ENCODE results near the gene GPR18.

GPR18 gene

GRCh38 chr13:99208185-99208584 is 50.0 kb downstream of the GPR18 start:
- DNase-seq (ENCODE audit: low read depth in 2 of 2): no peak

GRCh38 chr13:99207511-99207910 is 50.7 kb downstream of the GPR18 start:
- no peak for DNase-seq (ENCODE audit: low read depth in 2 of 2)

- DNase-seq (ENCODE audit: low read depth in 2 of 2): no peak
Measured at GRCh38 chr13:99206873-99207272, 51.3 kb downstream of the GPR18 start.

DNA sequence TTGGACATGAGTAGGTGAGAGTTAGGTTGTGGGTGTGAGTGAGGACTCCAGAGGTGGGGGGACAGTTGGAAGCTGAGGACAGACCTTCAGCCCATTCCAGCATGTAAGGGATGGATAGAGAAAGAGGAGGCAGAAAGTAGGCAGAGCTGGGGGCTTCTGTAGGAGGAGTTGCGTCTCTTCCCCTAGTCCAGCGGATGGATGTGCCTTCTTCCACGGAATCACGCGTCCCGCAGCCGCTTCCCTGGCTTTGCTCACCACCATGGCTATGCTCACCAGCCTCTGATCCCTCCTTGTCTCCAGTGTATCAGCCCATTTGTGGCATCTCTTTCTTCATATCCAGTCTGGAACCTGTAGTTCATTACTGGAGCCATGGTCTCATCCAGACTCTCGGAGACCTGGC is 52.0 kb downstream of the GPR18 start:
- DNase-seq (ENCODE audit: low read depth in 2 of 2): no peak

DNA sequence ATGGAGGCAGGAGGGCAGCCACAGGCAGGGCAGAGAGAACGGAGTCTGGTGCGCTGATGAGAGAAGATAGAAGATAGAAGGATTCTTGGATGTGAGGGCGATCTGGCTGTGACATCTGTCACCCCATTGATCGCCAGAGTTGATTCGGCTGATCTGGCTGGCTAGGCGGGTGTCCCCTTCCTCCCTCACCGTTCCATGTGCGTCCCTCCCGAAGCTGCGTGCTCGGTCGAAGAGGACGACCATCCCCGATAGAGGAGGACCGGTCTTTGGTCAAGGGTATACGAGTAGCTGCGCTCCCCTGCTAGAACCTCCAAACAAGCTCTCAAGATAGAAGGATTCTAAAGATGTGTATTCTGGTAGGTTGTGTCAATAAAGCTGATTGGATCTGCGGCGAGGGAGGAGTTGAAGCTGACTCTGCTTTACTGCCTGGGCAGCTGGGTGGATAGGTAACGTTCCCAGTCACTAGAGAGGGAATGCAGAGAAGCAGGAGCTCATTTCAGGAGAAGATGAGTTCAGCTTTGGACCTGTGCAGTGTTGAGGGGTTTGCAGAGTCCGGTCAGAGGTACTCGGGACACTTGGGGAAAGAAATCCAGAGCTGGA is 52.5 kb downstream of the GPR18 start:
- DNase-seq (ENCODE audit: low read depth in 2 of 2): no peak

Data from fibroblast of skin of left quadriceps (primary cell).